Stomach (tissue), 9 donors: ENCODE measurements around the gene LRSAM1. TPM values are rescaled to one million over a fixed set of nuclear protein-coding genes. Genes with fewer than 3 reads are reported as not detected.

Experiments
- DNase-seq, 2 donors: peaks; one replicate each; pipeline versions ENCODE4 v3.0.0 to v3.0.0-alpha.2; 2013 to 2019
- H3K27ac ChIP-seq, 5 donors: fragments of 200-600 bp in 4 of 5; sonication (generic) in 4 of 5; one replicate each; pipeline ENCODE4 v1.5.1; 2013 to 2019; ENCODE audit warnings: mild to moderate bottlenecking in 1 of 5, moderate library complexity in 1 of 5
- H3K27me3 ChIP-seq, 3 donors: fragments of 200-600 bp; sonication (generic); one replicate each; pipeline ENCODE4 v1.5.1; 2017 to 2019; ENCODE audit warnings: mixed run types in 1 of 3
- H3K36me3 ChIP-seq, 4 donors: fragments of 200-600 bp; sonication (generic); 1 replicate in 3 of 4; 2 replicates in 1 of 4; pipeline ENCODE4 v1.5.1; 2016 to 2019
- H3K4me1 ChIP-seq, 4 donors: fragments of 200-600 bp; sonication (generic); one replicate each; pipeline ENCODE4 v1.5.1; 2016 to 2019
- H3K4me3 ChIP-seq, 4 donors: fragments of 200-600 bp; sonication (generic) in 3 of 4; one replicate each; pipeline ENCODE4 v1.5.1; 2016 to 2019; ENCODE audit warnings: mild to moderate bottlenecking in 1 of 4
- H3K9me3 ChIP-seq, 4 donors: fragments of 200-600 bp; sonication (generic); one replicate each; pipeline ENCODE4 v1.5.1; 2016 to 2019
- EP300 ChIP-seq: sonication (generic); formaldehyde crosslinking; IDR thresholded peaks from one replicate; pipeline ENCODE4 v1.6.1; 2017; ENCODE audit warnings: antibody characterized with exemption
- POLR2A ChIP-seq, 4 donors: fragments of 450-650 bp; IDR thresholded peaks; one replicate each; pipeline ENCODE4 v1.6.1; 2016; ENCODE audit warnings: antibody characterized with exemption in 4 of 4, control low read depth in 2 of 4, mild to moderate bottlenecking in 1 of 4, moderate library complexity in 1 of 4
- POLR2AphosphoS5 ChIP-seq, 3 donors: sonication (generic); formaldehyde crosslinking; IDR thresholded peaks; one replicate each; pipeline ENCODE4 v1.6.1; 2016; ENCODE audit warnings: antibody characterized with exemption in 3 of 3
- WGBS, 5 donors: extraction: QIAGEN DNeasy Blood & Tissue Kit in 3 of 5; methylation state at CpG; one replicate each; pipeline versions ENCODE4 v1.1.5 to v1.1.7; 2013 to 2018; 5-methylcytosine and 5-hydroxymethylcytosine counted together
- intact Hi-C: fragments of 100-400 bp; cut with DNase I; formaldehyde crosslinking; loops from one replicate; pipeline ENCODE4 v1.15.1; 2023; ENCODE audit warnings: low total_unique reads
- polyA plus RNA-seq, 3 donors: library from polyadenylated mRNA; stranded (reverse); fragments of 200-250 nt; gene quantifications; one replicate each; pipeline ENCODE4 v1.2.3, GENCODE V29; 2013
- total RNA-seq, 5 donors: library from RNA; depleted of rRNA; stranded (reverse); fragments of >200 nt; gene quantifications; one replicate each; pipeline versions ENCODE4 v1.1.0 to v1.2.3, GENCODE V29; 2014 to 2016
- TF ChIP-seq, protein P1 (sequence below), 7 experiments: fragments of 450-650 bp in 4 of 7; fragments of 200-600 bp in 3 of 7; sonication (generic) in 3 of 7; IDR thresholded peaks; one replicate each; pipeline ENCODE4 v1.5.1; 2016 to 2019; ENCODE audit warnings: antibody characterized with exemption in 7 of 7, control low read depth in 2 of 7, mild to moderate bottlenecking in 1 of 7
- donor health status: healthy with polysubstance abuse.
- donor health status: Bipolar disorder and iron deficiency.
- donor health status: healthy.

The LRSAM1 gene
- total and polyA plus RNA-seq, 8 donors: 7.2 to 138 (median 14.0) TPM

DNA sequence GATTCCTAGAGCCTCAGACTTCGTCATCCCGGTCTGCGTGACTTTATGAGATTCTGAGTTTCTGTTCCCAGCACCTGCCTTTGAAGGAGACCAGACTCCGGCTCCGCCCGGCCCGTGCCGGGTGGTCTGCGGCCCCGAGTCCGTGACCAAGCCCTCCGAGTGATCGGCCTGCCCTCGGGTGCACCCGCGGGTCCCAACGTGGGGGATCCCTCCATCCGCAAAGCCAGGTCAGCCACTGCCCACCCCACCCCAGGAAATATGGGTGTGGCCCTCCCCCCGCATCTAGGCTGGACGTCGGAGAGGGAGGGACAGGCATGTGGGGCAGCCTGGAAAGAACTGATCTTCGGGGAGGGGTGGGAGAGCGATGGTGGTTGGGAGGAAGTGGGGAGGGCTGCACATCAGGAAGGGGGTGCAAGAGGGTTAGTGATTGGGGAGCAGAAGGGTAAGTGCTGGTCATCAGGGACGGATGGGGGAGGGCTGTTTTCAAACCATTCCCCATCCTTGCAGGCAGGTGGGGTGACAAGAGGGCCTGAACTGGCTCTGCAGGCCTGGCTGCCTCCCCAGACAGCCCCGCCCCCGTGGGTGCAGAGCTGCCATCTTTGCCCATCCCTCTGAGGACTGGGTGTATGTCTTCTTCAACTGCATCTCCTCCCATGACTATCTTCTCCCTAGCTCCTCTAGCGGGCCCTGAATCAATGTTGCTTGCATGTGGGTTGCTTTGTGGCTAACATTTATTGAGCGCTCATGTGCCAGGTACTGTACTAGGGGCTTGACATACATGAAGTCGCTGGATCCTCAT is 747 bp downstream of the LRSAM1 start:
- intact Hi-C loops: no loop called here
- Histone ChIP-seq H3K27ac (peak overlapping the region; percentile 82 to 97 (median 93)), H3K36me3 (peaks cover 27 to 54% (median 42%) of the 10 kb centered on the region in 4 donors), H3K27me3 (no peaks in the 10 kb centered on the region), H3K4me1 (peaks cover 39 to 61% (median 53%) of the 10 kb centered on the region in 4 donors), H3K4me3 (peak overlapping the region; percentile 69 to 91 (median 82)), H3K9me3 (no peaks in the 10 kb centered on the region)
- peak; percentile 44 to 79 for DNase-seq
- 7 to 16% (median 8%) methylated on average over 15 to 29 of the region's 29 CpGs for WGBS, 5 donors
- no peak for TF ChIP-seq EP300
- TF ChIP-seq POLR2A (IDR thresholded peaks at IDR 0.05): no peak
- TF ChIP-seq, protein P1, sequence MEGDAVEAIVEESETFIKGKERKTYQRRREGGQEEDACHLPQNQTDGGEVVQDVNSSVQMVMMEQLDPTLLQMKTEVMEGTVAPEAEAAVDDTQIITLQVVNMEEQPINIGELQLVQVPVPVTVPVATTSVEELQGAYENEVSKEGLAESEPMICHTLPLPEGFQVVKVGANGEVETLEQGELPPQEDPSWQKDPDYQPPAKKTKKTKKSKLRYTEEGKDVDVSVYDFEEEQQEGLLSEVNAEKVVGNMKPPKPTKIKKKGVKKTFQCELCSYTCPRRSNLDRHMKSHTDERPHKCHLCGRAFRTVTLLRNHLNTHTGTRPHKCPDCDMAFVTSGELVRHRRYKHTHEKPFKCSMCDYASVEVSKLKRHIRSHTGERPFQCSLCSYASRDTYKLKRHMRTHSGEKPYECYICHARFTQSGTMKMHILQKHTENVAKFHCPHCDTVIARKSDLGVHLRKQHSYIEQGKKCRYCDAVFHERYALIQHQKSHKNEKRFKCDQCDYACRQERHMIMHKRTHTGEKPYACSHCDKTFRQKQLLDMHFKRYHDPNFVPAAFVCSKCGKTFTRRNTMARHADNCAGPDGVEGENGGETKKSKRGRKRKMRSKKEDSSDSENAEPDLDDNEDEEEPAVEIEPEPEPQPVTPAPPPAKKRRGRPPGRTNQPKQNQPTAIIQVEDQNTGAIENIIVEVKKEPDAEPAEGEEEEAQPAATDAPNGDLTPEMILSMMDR (IDR thresholded peaks at IDR 0.05): no peak
- TF ChIP-seq POLR2AphosphoS5 (IDR thresholded peaks at IDR 0.05): no peak

GRCh38 chr9:127452691-127453090 is 1.4 kb downstream of the LRSAM1 start:
- H3K27me3 ChIP-seq: no peaks in the 10 kb centered on the region
- DNase-seq: peak; percentile 85 to 91
- peak overlapping the region; percentile 82 to 97 (median 93) for H3K27ac ChIP-seq
- 15 to 45% (median 31%) methylated on average over 4 of the region's 4 CpGs for WGBS, 5 donors
- intact Hi-C loops: no loop called here
- H3K9me3 ChIP-seq: no peaks in the 10 kb centered on the region
- peaks cover 20 to 54% (median 42%) of the 10 kb centered on the region in 4 donors for H3K36me3 ChIP-seq
- peaks cover 39 to 61% (median 53%) of the 10 kb centered on the region in 4 donors for H3K4me1 ChIP-seq
- peak overlapping the region; percentile 69 to 91 (median 82) for H3K4me3 ChIP-seq
- TF ChIP-seq EP300 (no peak), POLR2A (IDR thresholded peaks at IDR 0.05) (no peak), POLR2AphosphoS5 (IDR thresholded peaks at IDR 0.05) (peak in 2 of 3 donors; percentile 44 to 84)

GRCh38 chr9:127455324-127455992 is 4.1 kb downstream of the LRSAM1 start:
- no peaks in the 10 kb centered on the region for H3K27me3 ChIP-seq
- intact Hi-C loops: no loop called here
- peaks cover 7 to 60% (median 43%) of the 10 kb centered on the region in 4 donors for H3K36me3 ChIP-seq
- no peaks in the 10 kb centered on the region for H3K9me3 ChIP-seq
- 45 to 65% (median 50%) methylated on average over 6 of the region's 6 CpGs for WGBS, 5 donors
- H3K4me1 ChIP-seq: peaks cover 18 to 42% (median 31%) of the 10 kb centered on the region in 4 donors
- peak; percentile 30 to 58 for DNase-seq
- TF ChIP-seq POLR2A (IDR thresholded peaks at IDR 0.05): no peak
- TF ChIP-seq, protein P1 (IDR thresholded peaks at IDR 0.05): peak in 3 of 7 experiments; percentile 13 to 29 (median 21)
- no peak overlapping the region for H3K27ac ChIP-seq
- no peak overlapping the region for H3K4me3 ChIP-seq

DNA sequence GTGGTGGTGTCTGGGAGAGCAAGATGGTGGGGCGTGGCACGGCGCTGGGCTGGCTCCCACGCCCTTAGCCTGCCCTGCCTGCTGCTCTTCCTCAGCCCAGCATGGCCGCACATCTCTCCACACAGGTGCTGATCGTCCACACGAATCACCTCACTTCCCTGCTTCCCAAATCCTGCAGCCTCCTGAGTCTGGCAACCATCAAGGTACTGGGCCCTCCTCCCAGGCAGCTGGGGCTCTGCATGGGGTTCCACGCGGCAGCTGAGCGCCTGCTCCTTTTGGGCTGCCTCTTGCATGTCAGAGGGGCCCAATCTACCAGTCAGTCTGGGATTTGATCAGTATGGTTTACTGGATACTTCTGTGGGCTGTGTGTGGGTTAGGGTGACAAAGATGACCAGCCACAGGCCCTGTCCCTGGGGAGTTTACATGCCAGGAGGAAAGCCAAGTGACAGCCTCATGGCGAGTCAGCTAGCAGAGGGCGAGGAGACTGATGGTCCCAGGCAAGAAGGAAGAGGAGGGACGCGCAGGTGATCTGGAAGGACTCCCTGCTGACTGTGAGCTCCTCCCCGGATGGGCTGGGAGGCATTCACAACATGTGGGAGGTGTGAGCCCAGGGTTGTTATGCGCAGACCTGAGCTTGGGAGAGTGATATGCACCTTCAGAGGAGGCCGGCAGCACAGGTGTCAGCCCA is 6.0 kb downstream of the LRSAM1 start:
- no peaks in the 10 kb centered on the region for H3K9me3 ChIP-seq
- DNase-seq: no peak
- intact Hi-C loops: no loop called here
- H3K36me3 ChIP-seq: peaks cover 25 to 79% (median 62%) of the 10 kb centered on the region in 4 donors
- no peaks in the 10 kb centered on the region for H3K27me3 ChIP-seq
- peaks cover 13 to 34% (median 24%) of the 10 kb centered on the region in 4 donors for H3K4me1 ChIP-seq
- no peak overlapping the region for H3K4me3 ChIP-seq
- TF ChIP-seq POLR2AphosphoS5 (IDR thresholded peaks at IDR 0.05): no peak
- no peak for TF ChIP-seq EP300
- no peak for TF ChIP-seq POLR2A (IDR thresholded peaks at IDR 0.05)
- TF ChIP-seq, protein P1 (IDR thresholded peaks at IDR 0.05): no peak
- H3K27ac ChIP-seq: no peak overlapping the region
- WGBS, 5 donors: 87 to 91% (median 89%) methylated on average over 17 of the region's 17 CpGs
